Activated CD8-positive, alpha-beta memory T cell treated with anti-CD3 and anti-CD28 coated beads, Interleukin-2, amount 10 ng/mL, durations not matched to agents 7 days and 5 days (primary cell): ENCODE results near the gene SPINDOC. TPM values are rescaled to one million over a fixed set of nuclear protein-coding genes. Genes with fewer than 3 reads are reported as not detected.

Source experiments
- ATAC-seq: fragments of 150-1000 bp; cut with Tn5 transposase; one replicate; pipeline ENCODE4 v1.10.0; 2021; ENCODE audit warnings: moderate library complexity
- CTCF ChIA-PET: fragments of 350-600 bp; sonication (Branson Sonifier 250); formaldehyde crosslinking; loops from one replicate; lab custom pipeline; 2021; ENCODE audit warnings: antibody characterized with exemption; lab: Charles Lee
- DNase-seq: peaks from one replicate; pipeline ENCODE4 v3.0.0-alpha.2; 2020
- H3K27ac Mint-ChIP-seq: one replicate; pipeline ENCODE4 v1.8.0; 2021; ENCODE audit warnings: mild to moderate bottlenecking, mixed read lengths
- H3K27me3 Mint-ChIP-seq: one replicate; pipeline ENCODE4 v1.8.0; 2021; ENCODE audit warnings: mixed read lengths
- H3K36me3 Mint-ChIP-seq: one replicate; pipeline ENCODE4 v1.8.0; 2021; ENCODE audit warnings: mild to moderate bottlenecking, mixed read lengths
- H3K4me1 Mint-ChIP-seq: one replicate; pipeline ENCODE4 v1.8.0; 2021; ENCODE audit warnings: mixed read lengths
- H3K4me3 Mint-ChIP-seq: one replicate; pipeline ENCODE4 v1.8.0; 2021; ENCODE audit warnings: mild to moderate bottlenecking, moderate library complexity, mixed read lengths
- H3K9me3 Mint-ChIP-seq: one replicate; pipeline ENCODE4 v1.8.0; 2022; ENCODE audit warnings: low read depth, mixed read lengths
- total RNA-seq, 2 experiments: library from RNA; stranded (reverse); gene quantifications; one replicate each; pipeline ENCODE4 v1.2.3, GENCODE V29; 2021

The SPINDOC gene
- total RNA-seq, 2 experiments from 2014 or later = 53.4 to 55.8 TPM

DNA sequence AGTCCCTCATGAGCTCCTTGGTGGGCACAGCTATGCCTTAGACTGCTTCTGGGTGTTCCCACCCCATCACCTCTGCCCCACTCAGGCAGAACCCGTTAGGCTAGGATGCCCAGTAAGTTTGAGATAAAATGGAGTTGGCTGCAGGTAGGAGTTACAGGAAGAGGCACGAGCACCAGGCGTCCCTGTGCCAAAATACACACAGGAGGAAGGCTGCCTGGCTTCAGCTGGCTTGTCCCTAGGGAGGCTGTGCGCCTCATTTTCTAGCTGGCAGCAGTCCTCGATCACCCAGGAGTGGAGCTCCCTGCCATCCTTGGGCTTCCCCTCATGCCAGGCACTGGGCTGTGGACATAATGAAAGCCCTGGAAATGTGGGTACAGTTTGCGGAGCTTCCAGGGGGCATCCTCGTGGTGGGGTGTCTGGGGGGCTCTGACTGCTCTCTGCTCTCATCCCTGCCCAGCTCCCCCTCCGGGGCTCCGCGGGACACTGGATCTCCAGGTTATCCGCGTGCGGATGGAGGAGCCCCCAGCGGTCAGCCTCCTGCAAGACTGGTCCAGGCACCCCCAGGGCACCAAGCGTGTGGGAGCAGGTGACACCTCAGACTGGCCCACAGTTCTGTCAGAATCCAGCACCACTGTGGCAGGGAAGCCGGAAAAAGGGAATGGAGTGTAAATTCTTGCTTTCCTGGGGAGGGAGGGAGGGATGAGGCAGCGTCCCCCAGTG lies 13.4 kb downstream of the SPINDOC start:
- CTCF ChIA-PET = interaction anchor here (0.6 to 2.1 kb wide), 4 partner anchors 10 to 953 kb away, joined by 3 to 8 read pairs (median 4); partner anchors contain the start of gene MARK2

DNA sequence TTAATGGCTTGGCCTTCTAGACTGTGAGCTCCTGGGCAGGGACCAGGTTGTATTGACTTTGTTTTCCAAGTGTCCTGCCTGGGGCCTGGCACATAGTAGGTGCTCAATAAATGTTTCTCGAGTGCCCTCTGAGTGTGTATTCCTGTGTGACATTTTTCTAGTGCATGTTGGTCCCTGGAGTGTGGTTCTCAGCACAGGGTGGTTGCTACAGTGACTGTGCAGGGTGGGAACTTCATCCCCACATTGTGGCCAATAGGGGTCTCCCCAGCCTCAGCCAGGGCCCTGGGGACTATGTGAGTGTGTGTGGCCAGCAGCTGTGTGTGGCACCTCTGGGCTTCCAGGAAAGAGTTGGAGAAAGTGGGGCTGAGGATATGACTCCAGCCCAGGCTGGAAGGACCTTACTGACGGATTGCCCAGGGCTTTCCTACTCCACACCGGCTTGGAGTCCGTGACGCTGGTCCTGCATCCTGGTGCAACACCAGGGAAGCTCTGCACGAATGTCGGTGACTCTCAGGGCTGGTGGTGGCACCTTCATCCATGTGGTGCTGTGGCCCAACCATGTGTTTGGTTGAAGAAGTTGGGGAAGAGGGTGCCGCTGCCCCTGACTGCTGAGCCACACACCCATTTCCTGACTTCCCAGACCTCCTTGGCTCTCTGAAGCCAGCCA lies 16.7 kb downstream of the SPINDOC start:
- DNase-seq (no peak), ATAC-seq (peak; percentile 46)
- CTCF ChIA-PET = interaction anchor here (1.1 to 1.6 kb wide), 4 partner anchors 57 to 170 kb away, joined by 3 to 7 read pairs (median 4); no protein-coding TSS in a partner anchor
- H3K27ac Mint-ChIP-seq = no peak overlapping the region
- no peaks in the 10 kb centered on the region for H3K27me3 Mint-ChIP-seq
- H3K4me3 Mint-ChIP-seq = no peak overlapping the region
- H3K4me1 Mint-ChIP-seq = peaks cover 6% of the 10 kb centered on the region
- no peaks in the 10 kb centered on the region for H3K9me3 Mint-ChIP-seq
- H3K36me3 Mint-ChIP-seq = peaks cover 6% of the 10 kb centered on the region

More for the DNA sequence above, 13.4 kb downstream of the SPINDOC start:
- Mint-ChIP-seq H3K27ac (no peak overlapping the region), H3K36me3 (peaks cover 24% of the 10 kb centered on the region), H3K4me3 (no peak overlapping the region), H3K27me3 (no peaks in the 10 kb centered on the region), H3K4me1 (no peaks in the 10 kb centered on the region), H3K9me3 (no peaks in the 10 kb centered on the region)
- DNase-seq (no peak), ATAC-seq (no peak)

DNA sequence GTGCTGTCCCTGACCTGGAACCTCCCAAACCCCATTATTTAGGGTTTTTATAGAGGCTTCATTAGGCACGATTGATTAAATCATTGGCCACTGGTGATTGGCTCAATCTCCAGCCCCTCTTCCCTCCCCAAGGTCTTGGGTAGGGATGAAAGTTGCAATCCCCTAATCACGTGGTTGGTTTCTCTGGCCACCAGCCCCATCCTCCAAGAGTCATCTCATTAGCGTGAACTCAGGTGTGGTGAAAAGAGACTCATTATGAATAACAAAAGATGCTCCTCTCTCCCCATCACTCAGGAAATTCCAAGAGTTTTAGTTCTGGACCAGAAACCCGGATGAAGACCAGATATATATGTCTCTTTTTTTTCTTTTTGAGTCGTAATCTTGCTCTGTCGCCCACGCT lies 18.1 kb downstream of the SPINDOC start:
- ATAC-seq = no peak
- H3K36me3 Mint-ChIP-seq = peaks cover under 1% of the 10 kb centered on the region
- no peaks in the 10 kb centered on the region for H3K27me3 Mint-ChIP-seq
- H3K9me3 Mint-ChIP-seq = no peaks in the 10 kb centered on the region
- CTCF ChIA-PET = interaction anchor here (0.6 to 1.4 kb wide), 4 partner anchors 55 to 121 kb away, joined by 3 to 4 read pairs (median 3); no protein-coding TSS in a partner anchor
- no peak overlapping the region for H3K4me3 Mint-ChIP-seq
- no peak for DNase-seq
- no peak overlapping the region for H3K27ac Mint-ChIP-seq
- H3K4me1 Mint-ChIP-seq = peaks cover 12% of the 10 kb centered on the region

GRCh38 chr11:63832336-63832735 lies 19.1 kb downstream of the SPINDOC start:
- Mint-ChIP-seq H3K27ac (no peak overlapping the region), H3K4me3 (no peak overlapping the region), H3K36me3 (no peaks in the 10 kb centered on the region), H3K4me1 (peaks cover 18% of the 10 kb centered on the region), H3K9me3 (no peaks in the 10 kb centered on the region), H3K27me3 (no peaks in the 10 kb centered on the region)
- DNase-seq (no peak), ATAC-seq (no peak)
- CTCF ChIA-PET = interaction anchor here (0.6 to 1.4 kb wide), 3 partner anchors 113 to 155 kb away, joined by 3 read pairs; no protein-coding TSS in a partner anchor

DNA sequence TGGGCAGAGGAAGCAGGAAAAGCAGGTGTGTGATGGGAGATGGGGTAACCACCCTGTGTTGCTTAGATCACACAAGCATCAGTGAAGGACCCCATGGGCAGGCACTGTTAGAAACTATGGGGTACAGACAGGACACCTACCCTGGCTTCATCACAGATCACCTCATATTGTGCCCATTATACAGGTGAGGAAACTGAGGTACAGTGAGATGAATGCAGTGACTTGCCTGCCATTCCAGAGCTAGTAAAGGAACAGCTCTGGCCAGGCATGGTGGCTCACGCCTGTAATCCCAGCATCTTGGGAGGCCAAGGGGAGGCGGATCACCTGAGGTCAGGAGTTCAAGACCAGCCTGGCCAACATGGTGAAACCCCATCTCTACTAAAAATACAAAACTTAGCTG lies 19.8 kb downstream of the SPINDOC start:
- ATAC-seq (no peak), DNase-seq (no peak)
- Mint-ChIP-seq H3K27ac (no peak overlapping the region), H3K4me1 (peaks cover 25% of the 10 kb centered on the region), H3K36me3 (no peaks in the 10 kb centered on the region), H3K27me3 (no peaks in the 10 kb centered on the region), H3K9me3 (no peaks in the 10 kb centered on the region), H3K4me3 (no peak overlapping the region)
- CTCF ChIA-PET = interaction anchor here (8.1 kb wide), 1 partner anchor 112 kb away, joined by 136 read pairs; no protein-coding TSS in a partner anchor

DNA sequence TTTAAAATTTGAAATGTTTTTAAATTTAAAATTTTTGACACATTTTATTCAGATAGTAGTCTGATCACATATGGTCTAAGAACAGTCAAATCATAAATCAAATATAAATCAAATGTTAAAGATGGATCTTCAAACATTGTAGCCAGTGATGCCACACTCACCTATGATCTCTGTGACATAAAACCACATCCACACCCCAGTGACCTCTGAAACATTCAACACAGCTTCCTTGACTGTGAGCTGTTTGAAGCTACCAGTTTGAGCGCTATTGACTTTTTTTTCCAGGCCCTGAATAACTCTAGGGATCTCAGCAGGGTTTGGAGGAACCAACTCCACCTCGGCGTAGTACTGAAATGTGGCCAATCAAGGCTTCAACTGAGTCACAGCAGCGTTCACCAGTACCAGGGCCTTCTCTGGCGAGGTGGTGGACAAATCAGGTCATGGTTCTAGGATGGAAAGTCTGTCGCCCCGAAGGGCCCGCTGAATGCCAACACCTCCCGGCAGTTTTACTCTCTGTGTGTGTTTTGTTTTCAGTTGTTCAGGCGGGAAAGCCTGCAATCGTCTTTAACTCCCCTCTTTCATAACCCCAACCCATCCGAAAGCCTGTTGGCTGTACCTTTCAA lies 21.4 kb downstream of the SPINDOC start:
- DNase-seq (no peak), ATAC-seq (no peak)
- no peak overlapping the region for H3K4me3 Mint-ChIP-seq
- peaks cover 29% of the 10 kb centered on the region for H3K4me1 Mint-ChIP-seq
- H3K9me3 Mint-ChIP-seq = no peaks in the 10 kb centered on the region
- no peaks in the 10 kb centered on the region for H3K27me3 Mint-ChIP-seq
- H3K36me3 Mint-ChIP-seq = no peaks in the 10 kb centered on the region
- CTCF ChIA-PET = interaction anchor here (0.8 to 8.1 kb wide), 4 partner anchors 33 to 110 kb away, joined by 3 to 136 read pairs (median 24); no protein-coding TSS in a partner anchor
- peak overlapping the region; percentile 10 for H3K27ac Mint-ChIP-seq

DNA sequence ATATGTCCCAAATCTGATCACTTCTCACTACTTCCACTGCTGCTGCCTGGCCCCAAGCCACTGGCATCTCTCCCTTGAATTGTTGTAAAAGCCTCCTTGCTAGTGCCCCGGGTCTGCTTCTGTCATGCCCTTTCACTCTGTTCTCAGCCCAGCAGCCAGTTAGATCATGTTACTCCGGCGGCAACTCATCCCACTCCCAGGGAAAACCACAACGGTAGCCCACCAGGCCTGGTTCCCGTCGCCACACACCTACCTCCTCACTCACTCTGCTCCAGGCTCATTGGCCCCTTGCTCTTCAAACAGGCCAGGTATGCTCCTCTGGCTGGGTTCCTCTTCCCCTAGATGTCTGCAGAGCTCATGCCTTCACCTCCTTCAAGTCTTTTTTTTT lies 21.9 kb downstream of the SPINDOC start:
- H3K36me3 Mint-ChIP-seq = peaks cover 3% of the 10 kb centered on the region
- ATAC-seq (no peak), DNase-seq (no peak)
- H3K4me3 Mint-ChIP-seq = no peak overlapping the region
- peak overlapping the region; percentile 10 for H3K27ac Mint-ChIP-seq
- H3K9me3 Mint-ChIP-seq = no peaks in the 10 kb centered on the region
- peaks cover 29% of the 10 kb centered on the region for H3K4me1 Mint-ChIP-seq
- CTCF ChIA-PET = interaction anchor here (0.8 to 8.1 kb wide), 7 partner anchors 33 to 166 kb away, joined by 3 to 136 read pairs (median 10); partner anchors contain the start of genes RCOR2 and ZFTA
- H3K27me3 Mint-ChIP-seq = no peaks in the 10 kb centered on the region

DNA sequence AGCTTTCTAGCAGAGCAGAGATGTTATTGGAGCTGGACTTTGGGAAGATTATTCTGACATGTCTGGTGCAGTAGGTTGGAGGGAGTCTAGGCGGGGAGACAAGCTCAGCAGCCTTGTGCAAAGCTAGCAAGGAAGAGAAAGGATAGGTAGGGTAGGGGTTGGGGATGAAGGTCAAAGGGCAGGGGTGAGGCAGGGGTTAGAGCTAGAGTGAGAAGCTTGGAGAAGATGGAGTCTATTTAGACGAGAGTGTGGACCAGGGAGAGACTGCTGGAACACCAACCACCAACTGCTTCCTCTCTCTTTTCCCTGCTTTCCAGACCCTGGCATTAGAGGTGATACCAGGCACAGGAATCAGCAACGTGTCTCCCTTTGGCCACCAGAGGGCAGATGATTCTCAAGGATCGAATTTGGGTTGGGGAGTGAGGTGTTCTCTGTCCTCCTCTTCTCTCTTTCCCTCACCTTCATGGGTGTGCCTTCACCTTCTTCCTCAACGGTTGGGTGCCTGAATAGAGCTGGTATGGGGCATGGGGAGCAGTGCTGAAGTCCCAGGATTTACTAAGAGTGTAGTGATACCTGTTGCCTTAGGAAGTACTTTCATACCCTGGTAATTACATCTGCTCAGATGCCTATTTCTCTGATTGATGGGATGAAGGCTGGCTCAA lies 23.9 kb downstream of the SPINDOC start:
- Mint-ChIP-seq H3K27ac (peak overlapping the region; percentile 87), H3K36me3 (peaks cover 17% of the 10 kb centered on the region), H3K9me3 (no peaks in the 10 kb centered on the region), H3K4me3 (peak overlapping the region; percentile 85), H3K27me3 (no peaks in the 10 kb centered on the region), H3K4me1 (peaks cover 45% of the 10 kb centered on the region)
- ATAC-seq (no peak), DNase-seq (peak; percentile 85)
- CTCF ChIA-PET = interaction anchor here (0.6 to 8.1 kb wide), 45 partner anchors 9 to 467 kb away, joined by 3 to 136 read pairs (median 8); partner anchors contain the start of genes FKBP2, MACROD1, RCOR2 and SPINDOC

GRCh38 chr11:63837739-63838138 lies 24.5 kb downstream of the SPINDOC start:
- Mint-ChIP-seq H3K27ac (peak overlapping the region; percentile 87), H3K4me1 (peaks cover 45% of the 10 kb centered on the region), H3K9me3 (no peaks in the 10 kb centered on the region), H3K27me3 (no peaks in the 10 kb centered on the region), H3K4me3 (peak overlapping the region; percentile 85), H3K36me3 (peaks cover 19% of the 10 kb centered on the region)
- no peak for ATAC-seq
- DNase-seq = peak; percentile 49
- CTCF ChIA-PET = interaction anchor here (0.6 to 8.1 kb wide), 41 partner anchors 10 to 467 kb away, joined by 3 to 136 read pairs (median 10); partner anchors contain the start of genes FERMT3, FKBP2, MACROD1 and RCOR2

DNA sequence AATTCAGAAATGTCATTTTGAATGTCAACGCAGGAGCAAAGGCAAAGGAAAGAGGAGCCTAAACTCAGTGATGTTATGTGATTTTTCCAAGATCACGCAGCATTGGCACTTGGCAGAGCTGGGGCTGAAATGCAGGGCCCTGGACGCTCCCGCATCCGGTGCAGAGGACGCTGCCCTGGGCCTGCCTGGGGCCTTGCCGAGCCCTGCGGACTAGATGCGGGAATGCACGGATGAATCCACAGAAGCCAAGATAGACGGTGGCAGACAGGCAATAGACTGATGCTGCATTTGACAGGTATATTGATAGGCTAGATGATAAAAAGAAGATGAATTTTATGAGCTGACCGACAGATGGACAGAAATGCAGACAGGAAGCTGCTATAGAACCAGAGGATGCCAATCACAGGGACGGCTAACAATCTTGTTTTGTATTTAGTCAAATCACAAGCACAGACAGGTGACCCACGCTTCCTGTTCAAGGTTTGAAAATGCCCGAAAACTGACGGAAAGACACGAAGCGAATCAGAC lies 25.0 kb downstream of the SPINDOC start:
- Mint-ChIP-seq H3K27ac (peak overlapping the region; percentile 87), H3K4me1 (peaks cover 50% of the 10 kb centered on the region), H3K4me3 (peak overlapping the region; percentile 85), H3K27me3 (no peaks in the 10 kb centered on the region), H3K36me3 (peaks cover 23% of the 10 kb centered on the region), H3K9me3 (no peaks in the 10 kb centered on the region)
- DNase-seq (no peak), ATAC-seq (no peak)
- CTCF ChIA-PET = interaction anchor here (0.6 to 8.1 kb wide), 46 partner anchors 12 to 1279 kb away, joined by 3 to 136 read pairs (median 8); partner anchors contain the start of genes FERMT3, RCOR2, SPINDOC and ZFTA

- CTCF ChIA-PET = interaction anchor here (0.6 to 8.1 kb wide), 40 partner anchors 13 to 1278 kb away, joined by 3 to 136 read pairs (median 8); partner anchors contain the start of genes FERMT3, RCOR2, SPINDOC and ZFTA
- H3K4me1 Mint-ChIP-seq = peaks cover 55% of the 10 kb centered on the region
- H3K36me3 Mint-ChIP-seq = peaks cover 27% of the 10 kb centered on the region
- H3K27ac Mint-ChIP-seq = peak within 1 kb of the TSS; percentile 88
- H3K9me3 Mint-ChIP-seq = no peaks in the 10 kb centered on the region
- H3K4me3 Mint-ChIP-seq = peak within 1 kb of the TSS; percentile 85
- DNase-seq (peak; percentile 99), ATAC-seq (peak; percentile 89)
- H3K27me3 Mint-ChIP-seq = no peaks in the 10 kb centered on the region
Observed at GRCh38 chr11:63838678-63839507, 25.6 kb downstream of the SPINDOC start, which contains the start of gene MARK2. Gene MARK2, plus strand, starts transcription at chr11:63839110. Its CDS starts 397 bp downstream, at chr11:63839507.
